DOHH2 (cell line): ENCODE results near the gene DOK3.

Source experiments
- H3F3A ChIP-seq: fragments of 200-600 bp; sonication (generic), shearing (Covaris generic); 2 replicates; pipeline ENCODE4 v1.6.0; 2016; ENCODE audit warnings: antibody characterized with exemption, mild to moderate bottlenecking; ENCODE audit not compliant: control insufficient read depth, insufficient read depth
- H3K27ac ChIP-seq: fragments of 200-600 bp; sonication (generic); 2 replicates; pipeline ENCODE4 v1.5.1; 2014; ENCODE audit warnings: low read depth, mild to moderate bottlenecking, low read length, moderate library complexity
- H3K27me3 ChIP-seq: fragments of 200-600 bp; sonication (generic); 2 replicates; pipeline ENCODE4 v1.6.1; 2014; ENCODE audit warnings: mild to moderate bottlenecking, low read length, mixed read lengths; ENCODE audit not compliant: control insufficient read depth
- H3K36me3 ChIP-seq: fragments of 200-600 bp; sonication (generic); 2 replicates; pipeline ENCODE4 v1.6.1; 2014; ENCODE audit warnings: mild to moderate bottlenecking, low read length, moderate library complexity, mixed read lengths; ENCODE audit not compliant: control insufficient read depth
- H3K4me1 ChIP-seq: fragments of 200-600 bp; sonication (generic); 2 replicates; pipeline ENCODE4 v1.6.1; 2014; ENCODE audit warnings: mild to moderate bottlenecking, low read length, mixed read lengths; ENCODE audit not compliant: control insufficient read depth
- H3K4me2 ChIP-seq: fragments of 200-600 bp; sonication (generic); 2 replicates; pipeline ENCODE4 v1.6.0; 2014; ENCODE audit warnings: mild to moderate bottlenecking, low read length, moderate library complexity
- H3K4me3 ChIP-seq: fragments of 200-600 bp; sonication (generic); 2 replicates; pipeline ENCODE4 v1.5.1; 2014; ENCODE audit warnings: mild to moderate bottlenecking, low read length, mixed read lengths
- H3K79me2 ChIP-seq: fragments of 200-600 bp; sonication (generic); 2 replicates; pipeline ENCODE4 v1.6.1; 2014; ENCODE audit warnings: mild to moderate bottlenecking, low read length, mixed read lengths; ENCODE audit not compliant: control insufficient read depth
- H3K9me2 ChIP-seq: fragments of 200-600 bp; sonication (generic); replicated peaks from 2 replicates; pipeline ENCODE4 v1.6.1; 2014; ENCODE audit warnings: mild to moderate bottlenecking, low read length, mixed read lengths; ENCODE audit not compliant: control insufficient read depth
- H3K9me3 ChIP-seq: fragments of 200-600 bp; sonication (generic); 2 replicates; pipeline ENCODE4 v1.6.1; 2014; ENCODE audit warnings: antibody characterized with exemption, low read length, mixed read lengths; ENCODE audit not compliant: control insufficient read depth, insufficient read depth
- H4K20me1 ChIP-seq: fragments of 200-600 bp; sonication (generic); 2 replicates; pipeline ENCODE4 v1.6.0; 2014; ENCODE audit warnings: low read depth, mild to moderate bottlenecking, antibody characterized with exemption, low read length, moderate library complexity; ENCODE audit not compliant: control insufficient read depth, insufficient read depth
- EZH2phosphoT487 ChIP-seq: fragments of 200-600 bp; sonication (generic); IDR thresholded peaks from 2 replicates; pipeline ENCODE4 v1.6.1; 2017; ENCODE audit warnings: borderline replicate concordance, mild to moderate bottlenecking, antibody characterized with exemption, low read length, moderate library complexity, mixed read lengths
- TF ChIP-seq, protein P1 (sequence below): fragments of 200-600 bp; sonication (generic); IDR thresholded peaks from one replicate; pipeline ENCODE4 v1.5.1; 2014; ENCODE audit warnings: antibody characterized with exemption, mild to moderate bottlenecking, low read depth, low read length; ENCODE audit not compliant: poor library complexity, severe bottlenecking

The DOK3 gene

DNA sequence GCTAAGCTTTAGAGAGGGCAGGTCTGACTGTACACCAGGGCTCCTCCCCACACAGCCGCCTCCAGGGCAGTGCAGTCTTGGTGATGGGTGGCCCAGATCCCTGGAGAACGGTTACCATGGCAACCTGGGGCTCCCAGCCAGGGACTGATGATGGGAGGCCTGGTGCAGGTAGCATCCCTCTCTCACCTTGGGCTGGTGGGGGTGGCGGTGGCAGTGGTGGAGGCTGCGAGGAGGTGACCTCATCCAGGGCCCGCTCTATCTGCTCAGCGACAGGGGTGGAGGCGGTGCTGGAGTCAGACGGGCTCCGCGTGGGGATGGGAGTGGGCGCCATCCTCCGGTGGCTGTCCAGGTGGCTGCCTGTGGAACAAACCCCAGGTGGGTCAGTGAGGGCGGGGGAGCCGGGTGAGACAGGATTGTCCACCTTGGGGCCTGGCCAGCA lies 50.7 kb downstream of the DOK3 start:
- no peak overlapping the region for H3K4me3 ChIP-seq
- no peaks in the 10 kb centered on the region for H3K9me3 ChIP-seq
- H3F3A ChIP-seq = peaks cover 13% of the 10 kb centered on the region
- H3K27ac ChIP-seq = no peak overlapping the region
- no peak for TF ChIP-seq EZH2phosphoT487
- TF ChIP-seq, protein P1, sequence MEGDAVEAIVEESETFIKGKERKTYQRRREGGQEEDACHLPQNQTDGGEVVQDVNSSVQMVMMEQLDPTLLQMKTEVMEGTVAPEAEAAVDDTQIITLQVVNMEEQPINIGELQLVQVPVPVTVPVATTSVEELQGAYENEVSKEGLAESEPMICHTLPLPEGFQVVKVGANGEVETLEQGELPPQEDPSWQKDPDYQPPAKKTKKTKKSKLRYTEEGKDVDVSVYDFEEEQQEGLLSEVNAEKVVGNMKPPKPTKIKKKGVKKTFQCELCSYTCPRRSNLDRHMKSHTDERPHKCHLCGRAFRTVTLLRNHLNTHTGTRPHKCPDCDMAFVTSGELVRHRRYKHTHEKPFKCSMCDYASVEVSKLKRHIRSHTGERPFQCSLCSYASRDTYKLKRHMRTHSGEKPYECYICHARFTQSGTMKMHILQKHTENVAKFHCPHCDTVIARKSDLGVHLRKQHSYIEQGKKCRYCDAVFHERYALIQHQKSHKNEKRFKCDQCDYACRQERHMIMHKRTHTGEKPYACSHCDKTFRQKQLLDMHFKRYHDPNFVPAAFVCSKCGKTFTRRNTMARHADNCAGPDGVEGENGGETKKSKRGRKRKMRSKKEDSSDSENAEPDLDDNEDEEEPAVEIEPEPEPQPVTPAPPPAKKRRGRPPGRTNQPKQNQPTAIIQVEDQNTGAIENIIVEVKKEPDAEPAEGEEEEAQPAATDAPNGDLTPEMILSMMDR = no peak
- no peaks in the 10 kb centered on the region for H3K27me3 ChIP-seq
- 0 out of 2 replicates have a peak, but pooled peaks cover 3% of the 10 kb centered on the region for H4K20me1 ChIP-seq
- no peak overlapping the region for H3K4me2 ChIP-seq
- peaks cover 3% of the 10 kb centered on the region for H3K79me2 ChIP-seq
- H3K36me3 ChIP-seq = peaks cover 23% of the 10 kb centered on the region
- no peaks in the 10 kb centered on the region for H3K9me2 ChIP-seq
- H3K4me1 ChIP-seq = peaks cover 30% of the 10 kb centered on the region

DNA sequence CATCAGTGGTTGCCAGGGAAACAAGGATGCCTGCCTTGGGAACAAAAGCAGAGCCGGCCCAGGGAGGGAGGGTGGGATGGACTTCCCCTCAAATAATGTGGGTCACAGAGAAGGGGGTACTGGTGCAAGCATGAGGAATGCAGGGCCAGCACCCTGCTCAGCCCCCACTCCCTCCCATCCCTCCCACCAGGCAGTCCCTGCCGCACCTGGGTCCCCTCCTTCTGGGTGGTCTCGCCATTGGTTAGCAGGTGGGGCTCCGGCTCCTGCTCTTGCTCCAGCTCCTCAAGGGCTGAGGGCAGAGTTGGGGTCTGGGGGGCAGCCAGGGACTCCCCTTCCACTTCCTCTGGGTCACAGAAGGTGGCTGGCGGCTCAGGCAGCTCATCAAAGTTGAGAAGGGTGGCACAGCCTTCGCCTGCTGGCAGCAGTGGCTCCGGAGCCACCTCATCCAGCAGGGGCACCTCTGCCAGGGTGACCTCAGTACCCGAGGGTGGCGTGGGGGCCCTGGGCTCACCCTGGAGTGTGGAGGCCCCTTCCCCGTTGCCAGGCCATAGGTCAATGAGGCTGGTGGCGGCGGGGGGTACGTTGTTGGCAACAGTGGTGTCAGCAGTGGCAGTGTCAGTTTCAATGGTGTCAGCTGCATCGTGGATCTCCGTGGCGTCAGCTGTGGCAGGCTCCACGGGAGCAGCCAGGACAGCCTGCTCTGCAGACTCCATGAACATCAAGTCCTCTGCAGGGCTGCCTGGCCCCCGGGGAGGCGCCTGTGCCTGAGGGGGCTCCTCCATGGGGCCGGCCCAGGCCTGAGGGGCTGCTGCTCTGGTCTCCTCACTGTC lies 51.6 kb downstream of the DOK3 start:
- no peak overlapping the region for H3K27ac ChIP-seq
- peaks cover 5% of the 10 kb centered on the region; the same call in 1 of the 2 replicates for H4K20me1 ChIP-seq
- H3K27me3 ChIP-seq = no peaks in the 10 kb centered on the region
- H3K79me2 ChIP-seq = peaks cover 11% of the 10 kb centered on the region
- TF ChIP-seq, protein P1 = no peak
- TF ChIP-seq EZH2phosphoT487 = no peak
- H3K36me3 ChIP-seq = peaks cover 32% of the 10 kb centered on the region
- no peaks in the 10 kb centered on the region for H3K9me3 ChIP-seq
- H3F3A ChIP-seq = peaks cover 13% of the 10 kb centered on the region
- H3K4me3 ChIP-seq = no peak overlapping the region
- H3K4me1 ChIP-seq = peaks cover 39% of the 10 kb centered on the region
- no peak overlapping the region for H3K4me2 ChIP-seq
- no peaks in the 10 kb centered on the region for H3K9me2 ChIP-seq

DNA sequence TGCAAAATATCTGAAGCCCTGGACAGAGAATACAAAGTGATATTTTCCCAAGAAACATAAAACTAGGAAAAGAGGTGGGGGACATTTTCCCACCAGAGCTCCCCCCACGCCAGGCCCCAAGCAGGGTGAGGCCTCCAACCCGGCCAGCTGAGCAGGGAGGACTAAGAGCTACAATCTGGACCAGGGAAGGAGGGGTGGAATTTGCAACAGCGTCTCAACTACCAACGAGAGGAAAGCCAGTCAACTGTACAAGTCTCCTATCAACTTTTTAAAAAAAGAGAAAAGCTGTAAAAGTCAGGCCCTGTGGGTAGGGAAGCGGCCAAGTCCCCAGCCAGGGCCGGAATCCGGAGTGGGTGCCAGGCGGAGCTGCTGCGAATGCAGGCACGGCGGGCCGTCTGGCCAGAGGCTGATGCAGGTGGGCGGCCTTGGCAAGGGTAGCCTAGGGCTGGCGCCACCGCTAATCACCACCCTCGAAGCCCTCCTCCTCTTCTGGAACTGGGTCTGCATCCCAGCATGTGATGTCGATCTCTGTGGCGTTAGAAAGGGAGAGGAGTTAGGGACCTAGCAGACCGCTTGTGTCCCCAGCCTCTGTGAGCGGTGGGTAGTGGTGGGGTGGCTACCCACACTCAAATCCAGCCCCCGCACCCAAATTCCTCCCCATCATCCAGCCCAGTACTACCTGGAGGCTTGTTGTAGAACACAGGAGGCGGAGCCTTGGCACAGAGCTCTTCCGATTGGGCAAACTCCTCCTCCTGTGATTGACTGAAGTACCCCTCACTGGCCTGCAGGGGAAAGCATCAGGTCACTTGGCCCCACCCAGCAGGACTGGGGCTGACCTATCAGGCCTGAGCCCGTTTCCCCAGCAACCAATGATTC lies 52.4 kb downstream of the DOK3 start:
- no peak for TF ChIP-seq EZH2phosphoT487
- TF ChIP-seq, protein P1 = peak; percentile 29
- H3K4me3 ChIP-seq = no peak overlapping the region
- H3K27me3 ChIP-seq = no peaks in the 10 kb centered on the region
- peaks cover 35% of the 10 kb centered on the region for H3K36me3 ChIP-seq
- H3F3A ChIP-seq = peaks cover 13% of the 10 kb centered on the region
- peaks cover 13% of the 10 kb centered on the region for H3K79me2 ChIP-seq
- no peaks in the 10 kb centered on the region for H3K9me3 ChIP-seq
- peaks cover 10% of the 10 kb centered on the region; the same call in 1 of the 2 replicates for H4K20me1 ChIP-seq
- H3K27ac ChIP-seq = 0 out of 2 replicates have a peak overlapping the region, but pooled peaks have one; percentile 8
- peaks cover 34% of the 10 kb centered on the region for H3K4me1 ChIP-seq
- H3K4me2 ChIP-seq = peak overlapping the region; percentile 100
- no peaks in the 10 kb centered on the region for H3K9me2 ChIP-seq
